Measurements from ENCODE around the gene PPFIBP2.

Gene PPFIBP2

DNA sequence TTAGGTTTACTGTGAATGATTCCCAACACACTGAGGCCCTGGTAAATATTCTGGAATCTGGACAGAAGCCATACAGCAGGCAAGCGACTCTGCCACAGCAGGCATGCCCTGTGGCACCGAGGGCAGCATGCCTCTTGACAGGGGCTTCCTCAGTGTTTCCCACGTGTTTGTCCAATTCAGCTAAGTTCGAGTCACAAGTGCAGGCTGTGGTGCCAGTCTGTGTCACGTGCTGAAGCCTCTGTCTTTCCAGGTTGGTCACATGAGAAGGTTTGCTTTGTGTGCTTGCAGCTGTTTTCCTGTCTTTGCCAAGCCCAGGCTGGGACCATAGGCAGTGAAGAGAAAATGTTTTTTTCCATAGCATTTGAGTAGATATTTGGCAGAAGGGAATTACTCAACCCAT lies 2.4 kb upstream of the PPFIBP2 start:
- no peak overlapping the region for H3K27ac ChIP-seq (ENCODE audit: extremely low read depth, low read depth, low read length)
- POLR2A ChIA-PET = no interaction called here
- H3K36me3 ChIP-seq (ENCODE audit: control insufficient read depth in 2 of 2, insufficient read depth in 1 of 2, low read length in 2 of 2) = no peaks in the 10 kb centered on the region
- TF ChIP-seq ZNF114 (tag by site-specific recombination; IDR thresholded peaks at IDR 0.05) (no peak), ZNF248 (tag by site-specific recombination; IDR thresholded peaks at IDR 0.05) (no peak), ZNF629 (tag by site-specific recombination; IDR thresholded peaks at IDR 0.05) (no peak), ZNF555 (tag by site-specific recombination; conservative IDR thresholded peaks at IDR 0.05) (no peak), BCL11A (tag by site-specific recombination; IDR thresholded peaks at IDR 0.05; ENCODE audit: low read depth) (no peak), ZNF214 (tag by site-specific recombination; IDR thresholded peaks at IDR 0.05; ENCODE audit: borderline replicate concordance) (no peak), ZNF558 (tag by site-specific recombination; IDR thresholded peaks at IDR 0.05) (no peak), ZNF394 (tag by site-specific recombination; IDR thresholded peaks at IDR 0.05; ENCODE audit: borderline replicate concordance) (no peak), ZNF596 (tag by site-specific recombination; IDR thresholded peaks at IDR 0.05) (no peak)
- TF ChIP-seq, protein P1, sequence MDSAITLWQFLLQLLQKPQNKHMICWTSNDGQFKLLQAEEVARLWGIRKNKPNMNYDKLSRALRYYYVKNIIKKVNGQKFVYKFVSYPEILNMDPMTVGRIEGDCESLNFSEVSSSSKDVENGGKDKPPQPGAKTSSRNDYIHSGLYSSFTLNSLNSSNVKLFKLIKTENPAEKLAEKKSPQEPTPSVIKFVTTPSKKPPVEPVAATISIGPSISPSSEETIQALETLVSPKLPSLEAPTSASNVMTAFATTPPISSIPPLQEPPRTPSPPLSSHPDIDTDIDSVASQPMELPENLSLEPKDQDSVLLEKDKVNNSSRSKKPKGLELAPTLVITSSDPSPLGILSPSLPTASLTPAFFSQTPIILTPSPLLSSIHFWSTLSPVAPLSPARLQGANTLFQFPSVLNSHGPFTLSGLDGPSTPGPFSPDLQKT (IDR thresholded peaks at IDR 0.05; ENCODE audit: borderline replicate concordance, low read depth, low read length) = no peak
- TF ChIP-seq, protein P2, sequence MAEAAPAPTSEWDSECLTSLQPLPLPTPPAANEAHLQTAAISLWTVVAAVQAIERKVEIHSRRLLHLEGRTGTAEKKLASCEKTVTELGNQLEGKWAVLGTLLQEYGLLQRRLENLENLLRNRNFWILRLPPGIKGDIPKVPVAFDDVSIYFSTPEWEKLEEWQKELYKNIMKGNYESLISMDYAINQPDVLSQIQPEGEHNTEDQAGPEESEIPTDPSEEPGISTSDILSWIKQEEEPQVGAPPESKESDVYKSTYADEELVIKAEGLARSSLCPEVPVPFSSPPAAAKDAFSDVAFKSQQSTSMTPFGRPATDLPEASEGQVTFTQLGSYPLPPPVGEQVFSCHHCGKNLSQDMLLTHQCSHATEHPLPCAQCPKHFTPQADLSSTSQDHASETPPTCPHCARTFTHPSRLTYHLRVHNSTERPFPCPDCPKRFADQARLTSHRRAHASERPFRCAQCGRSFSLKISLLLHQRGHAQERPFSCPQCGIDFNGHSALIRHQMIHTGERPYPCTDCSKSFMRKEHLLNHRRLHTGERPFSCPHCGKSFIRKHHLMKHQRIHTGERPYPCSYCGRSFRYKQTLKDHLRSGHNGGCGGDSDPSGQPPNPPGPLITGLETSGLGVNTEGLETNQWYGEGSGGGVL (tag by site-specific recombination; IDR thresholded peaks at IDR 0.05) = no peak
- TF ChIP-seq, protein P3, sequence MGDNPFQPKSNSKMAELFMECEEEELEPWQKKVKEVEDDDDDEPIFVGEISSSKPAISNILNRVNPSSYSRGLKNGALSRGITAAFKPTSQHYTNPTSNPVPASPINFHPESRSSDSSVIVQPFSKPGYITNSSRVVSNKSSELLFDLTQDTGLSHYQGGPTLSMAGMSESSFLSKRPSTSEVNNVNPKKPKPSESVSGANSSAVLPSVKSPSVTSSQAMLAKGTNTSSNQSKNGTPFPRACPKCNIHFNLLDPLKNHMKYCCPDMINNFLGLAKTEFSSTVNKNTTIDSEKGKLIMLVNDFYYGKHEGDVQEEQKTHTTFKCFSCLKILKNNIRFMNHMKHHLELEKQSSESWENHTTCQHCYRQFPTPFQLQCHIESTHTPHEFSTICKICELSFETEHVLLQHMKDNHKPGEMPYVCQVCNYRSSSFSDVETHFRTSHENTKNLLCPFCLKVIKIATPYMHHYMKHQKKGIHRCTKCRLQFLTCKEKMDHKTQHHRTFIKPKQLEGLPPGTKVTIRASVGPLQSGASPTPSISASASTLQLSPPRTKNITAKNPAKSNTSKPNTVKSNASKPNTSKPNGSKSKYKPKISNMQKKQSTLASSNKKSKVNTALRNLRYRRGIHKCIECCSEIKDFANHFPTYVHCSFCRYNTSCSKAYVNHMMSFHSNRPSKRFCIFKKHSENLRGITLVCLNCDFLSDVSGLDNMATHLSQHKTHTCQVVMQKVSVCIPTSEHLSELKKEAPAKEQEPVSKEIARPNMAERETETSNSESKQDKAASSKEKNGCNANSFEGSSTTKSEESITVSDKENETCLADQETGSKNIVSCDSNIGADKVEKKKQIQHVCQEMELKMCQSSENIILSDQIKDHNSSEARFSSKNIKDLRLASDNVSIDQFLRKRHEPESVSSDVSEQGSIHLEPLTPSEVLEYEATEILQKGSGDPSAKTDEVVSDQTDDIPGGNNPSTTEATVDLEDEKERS (tag by site-specific recombination; IDR thresholded peaks at IDR 0.05) = no peak
- TF ChIP-seq, protein P4, sequence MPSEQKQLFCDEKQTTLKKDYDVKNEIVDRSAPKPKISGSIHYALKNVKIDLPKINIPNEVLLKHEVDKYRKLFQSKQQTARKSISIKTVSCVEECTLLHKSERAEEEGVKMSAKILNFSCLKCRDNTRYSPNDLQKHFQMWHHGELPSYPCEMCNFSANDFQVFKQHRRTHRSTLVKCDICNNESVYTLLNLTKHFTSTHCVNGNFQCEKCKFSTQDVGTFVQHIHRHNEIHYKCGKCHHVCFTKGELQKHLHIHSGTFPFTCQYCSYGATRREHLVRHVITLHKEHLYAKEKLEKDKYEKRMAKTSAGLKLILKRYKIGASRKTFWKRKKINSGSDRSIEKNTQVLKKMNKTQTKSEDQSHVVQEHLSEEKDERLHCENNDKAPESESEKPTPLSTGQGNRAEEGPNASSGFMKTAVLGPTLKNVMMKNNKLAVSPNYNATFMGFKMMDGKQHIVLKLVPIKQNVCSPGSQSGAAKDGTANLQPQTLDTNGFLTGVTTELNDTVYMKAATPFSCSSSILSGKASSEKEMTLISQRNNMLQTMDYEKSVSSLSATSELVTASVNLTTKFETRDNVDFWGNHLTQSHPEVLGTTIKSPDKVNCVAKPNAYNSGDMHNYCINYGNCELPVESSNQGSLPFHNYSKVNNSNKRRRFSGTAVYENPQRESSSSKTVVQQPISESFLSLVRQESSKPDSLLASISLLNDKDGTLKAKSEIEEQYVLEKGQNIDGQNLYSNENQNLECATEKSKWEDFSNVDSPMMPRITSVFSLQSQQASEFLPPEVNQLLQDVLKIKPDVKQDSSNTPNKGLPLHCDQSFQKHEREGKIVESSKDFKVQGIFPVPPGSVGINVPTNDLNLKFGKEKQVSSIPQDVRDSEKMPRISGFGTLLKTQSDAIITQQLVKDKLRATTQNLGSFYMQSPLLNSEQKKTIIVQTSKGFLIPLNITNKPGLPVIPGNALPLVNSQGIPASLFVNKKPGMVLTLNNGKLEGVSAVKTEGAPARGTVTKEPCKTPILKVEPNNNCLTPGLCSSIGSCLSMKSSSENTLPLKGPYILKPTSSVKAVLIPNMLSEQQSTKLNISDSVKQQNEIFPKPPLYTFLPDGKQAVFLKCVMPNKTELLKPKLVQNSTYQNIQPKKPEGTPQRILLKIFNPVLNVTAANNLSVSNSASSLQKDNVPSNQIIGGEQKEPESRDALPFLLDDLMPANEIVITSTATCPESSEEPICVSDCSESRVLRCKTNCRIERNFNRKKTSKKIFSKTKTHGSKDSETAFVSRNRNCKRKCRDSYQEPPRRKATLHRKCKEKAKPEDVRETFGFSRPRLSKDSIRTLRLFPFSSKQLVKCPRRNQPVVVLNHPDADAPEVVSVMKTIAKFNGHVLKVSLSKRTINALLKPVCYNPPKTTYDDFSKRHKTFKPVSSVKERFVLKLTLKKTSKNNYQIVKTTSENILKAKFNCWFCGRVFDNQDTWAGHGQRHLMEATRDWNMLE (tag by site-specific recombination; conservative IDR thresholded peaks at IDR 0.05; ENCODE audit: low read depth) = no peak
- TF ChIP-seq, protein P5, sequence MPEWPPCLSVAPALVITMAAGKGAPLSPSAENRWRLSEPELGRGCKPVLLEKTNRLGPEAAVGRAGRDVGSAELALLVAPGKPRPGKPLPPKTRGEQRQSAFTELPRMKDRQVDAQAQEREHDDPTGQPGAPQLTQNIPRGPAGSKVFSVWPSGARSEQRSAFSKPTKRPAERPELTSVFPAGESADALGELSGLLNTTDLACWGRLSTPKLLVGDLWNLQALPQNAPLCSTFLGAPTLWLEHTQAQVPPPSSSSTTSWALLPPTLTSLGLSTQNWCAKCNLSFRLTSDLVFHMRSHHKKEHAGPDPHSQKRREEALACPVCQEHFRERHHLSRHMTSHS (tag by site-specific recombination; IDR thresholded peaks at IDR 0.05) = no peak
- CTCF ChIA-PET = interaction anchor here (1.3 to 3.5 kb wide), 5 partner anchors 10 to 154 kb away, joined by 3 to 23 read pairs (median 9); no protein-coding TSS in a partner anchor
- no peak overlapping the region for H3K4me3 ChIP-seq (ENCODE audit: low read depth, low read length)
- H3K4me1 ChIP-seq (ENCODE audit: control insufficient read depth, insufficient read depth, low read length) = no peaks in the 10 kb centered on the region
- H3K9me3 ChIP-seq (ENCODE audit: control insufficient read depth, insufficient read depth, low read depth, low read length) = no peaks in the 10 kb centered on the region

All from HEK293 (cell line).